Activated naive CD8-positive, alpha-beta T cell treated with anti-CD3 and anti-CD28 coated beads, Interleukin-2, amount 50 U/mL, for 24 hours (primary cell): ENCODE measurements around the gene FANCC.
A peak's percentile ranks its signal among the peaks of the same experiment; 100 is the strongest.
"Not testable (repeated sequence)": the region's sequence is repeated elsewhere in the genome, so short reads cannot be mapped to it uniquely, and the experiment has no call there.

Source experiments
- ATAC-seq: fragments of 150-1000 bp; cut with Tn5 transposase; one replicate; pipeline ENCODE4 v1.10.0; 2021
- DNase-seq: peaks from one replicate; pipeline ENCODE4 v3.0.0; 2021
- H3K27ac Mint-ChIP-seq: one replicate; pipeline ENCODE4 v1.8.0; 2021; ENCODE audit warnings: mild to moderate bottlenecking, mixed read lengths
- H3K27me3 Mint-ChIP-seq: one replicate; pipeline ENCODE4 v1.8.0; 2021; ENCODE audit warnings: mixed read lengths
- H3K36me3 Mint-ChIP-seq: one replicate; pipeline ENCODE4 v1.8.0; 2021; ENCODE audit warnings: low read depth, mixed read lengths
- H3K4me1 Mint-ChIP-seq: one replicate; pipeline ENCODE4 v1.8.0; 2021; ENCODE audit warnings: mixed read lengths
- H3K4me3 Mint-ChIP-seq: one replicate; pipeline ENCODE4 v1.8.0; 2021; ENCODE audit warnings: mild to moderate bottlenecking, moderate library complexity, mixed read lengths
- H3K9me3 Mint-ChIP-seq: one replicate; pipeline ENCODE4 v1.8.0; 2021; ENCODE audit warnings: mixed read lengths

The FANCC gene

DNA sequence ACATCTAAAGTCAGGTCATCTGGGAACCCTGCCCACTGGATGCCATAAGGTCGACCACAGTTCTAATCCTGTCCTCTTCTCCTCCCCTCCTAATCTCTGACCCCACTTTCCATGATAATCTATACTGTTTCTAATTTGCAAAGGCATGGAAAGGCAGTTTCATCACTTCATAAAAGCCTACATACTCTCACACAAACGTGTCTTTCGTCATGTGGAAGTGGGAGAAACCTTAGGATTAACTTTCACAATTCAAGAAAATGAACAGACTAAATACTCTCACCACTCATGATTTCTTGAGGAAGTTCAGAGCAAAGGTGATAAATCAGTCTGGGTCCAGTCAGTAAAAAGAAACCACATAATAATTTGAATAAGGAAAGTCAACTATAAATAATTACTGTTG lies 5.5 kb downstream of the FANCC start:
- Mint-ChIP-seq H3K27me3 (peaks cover 14% of the 10 kb centered on the region), H3K27ac (no peak overlapping the region), H3K36me3 (peaks cover 2% of the 10 kb centered on the region), H3K9me3 (no peaks in the 10 kb centered on the region), H3K4me1 (peaks cover 23% of the 10 kb centered on the region), H3K4me3 (no peak overlapping the region)
- ATAC-seq (no peak), DNase-seq (no peak)

GRCh38 chr9:95307538-95307937 lies 10.0 kb downstream of the FANCC start:
- no peak for ATAC-seq
- H3K4me3 Mint-ChIP-seq, result no peak overlapping the region
- peaks cover 18% of the 10 kb centered on the region for H3K4me1 Mint-ChIP-seq

GRCh38 chr9:95306819-95307218 lies 10.7 kb downstream of the FANCC start:
- H3K27ac Mint-ChIP-seq, result no peak overlapping the region
- no peak for DNase-seq

More at GRCh38 chr9:95307538-95307937, 10.0 kb downstream of the FANCC start:
- Mint-ChIP-seq H3K27ac (no peak overlapping the region), H3K36me3 (no peaks in the 10 kb centered on the region), H3K9me3 (peaks cover 4% of the 10 kb centered on the region), H3K27me3 (peaks cover 2% of the 10 kb centered on the region)
- no peak for DNase-seq

DNA sequence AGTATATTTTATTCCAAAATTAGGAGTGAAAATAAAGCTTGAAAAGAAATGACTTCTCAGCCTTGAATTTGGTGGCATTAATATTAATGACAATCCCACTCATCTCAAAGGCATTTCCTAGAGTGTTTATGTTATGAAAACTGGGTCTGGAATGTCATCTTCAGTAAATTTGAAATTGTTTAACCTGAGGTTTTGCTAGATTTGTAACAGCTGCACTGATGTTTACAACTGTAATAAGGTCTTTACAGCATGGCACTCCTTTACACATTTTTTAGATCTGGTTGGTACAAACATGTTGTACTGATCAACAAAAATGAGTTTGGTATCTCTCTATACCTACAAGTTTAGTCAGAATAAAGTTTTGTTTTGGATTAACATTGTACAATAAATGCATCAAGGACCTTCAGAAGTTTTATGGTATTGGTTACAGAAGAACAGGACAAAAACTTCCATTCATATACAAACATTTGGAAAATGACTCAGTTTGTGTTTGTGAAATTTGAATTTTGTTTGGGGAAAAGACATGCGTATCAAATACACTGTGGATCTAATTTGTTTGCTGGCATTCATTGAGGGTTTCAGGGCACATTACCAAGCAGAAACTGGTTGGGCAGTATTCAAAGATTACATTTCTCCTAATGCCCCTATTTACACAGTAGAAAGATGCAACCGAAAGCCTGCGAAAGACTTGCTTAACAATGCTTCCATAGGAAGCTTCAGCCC lies 11.6 kb downstream of the FANCC start:
- H3K4me3 Mint-ChIP-seq, result no peak overlapping the region
- H3K27me3 Mint-ChIP-seq, result no peaks in the 10 kb centered on the region
- peaks cover 17% of the 10 kb centered on the region for H3K4me1 Mint-ChIP-seq
- DNase-seq (no peak), ATAC-seq (no peak)
- no peaks in the 10 kb centered on the region for H3K36me3 Mint-ChIP-seq
- H3K27ac Mint-ChIP-seq, result no peak overlapping the region
- peaks cover 4% of the 10 kb centered on the region for H3K9me3 Mint-ChIP-seq

More at GRCh38 chr9:95306819-95307218, 10.7 kb downstream of the FANCC start:
- Mint-ChIP-seq H3K36me3 (no peaks in the 10 kb centered on the region), H3K27me3 (no peaks in the 10 kb centered on the region), H3K9me3 (peaks cover 4% of the 10 kb centered on the region), H3K4me3 (no peak overlapping the region), H3K4me1 (peaks cover 17% of the 10 kb centered on the region)
- ATAC-seq, result no peak

DNA sequence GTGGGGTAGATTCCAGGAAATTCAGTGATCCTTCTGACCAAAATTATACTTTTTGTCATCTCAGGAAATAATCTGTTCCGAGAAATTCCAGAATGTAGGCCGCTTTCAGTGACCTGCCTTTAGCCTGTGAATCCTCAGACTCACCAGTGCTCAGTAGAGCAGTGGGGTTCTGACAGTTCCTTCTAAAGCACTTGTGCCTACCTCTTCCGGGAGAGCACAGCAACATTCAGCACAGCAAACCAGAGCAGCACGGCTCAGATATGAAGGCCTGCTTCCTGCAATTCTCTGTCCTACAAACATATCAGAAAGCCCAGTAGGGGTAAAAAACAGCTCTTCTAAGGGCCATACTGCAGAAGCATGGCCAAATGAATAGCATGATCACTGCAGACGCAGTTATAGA lies 15.0 kb downstream of the FANCC start:
- H3K27me3 Mint-ChIP-seq, result no peaks in the 10 kb centered on the region
- H3K27ac Mint-ChIP-seq, result peak overlapping the region; percentile 8
- DNase-seq (no peak), ATAC-seq (no peak)
- H3K9me3 Mint-ChIP-seq, result peaks cover 4% of the 10 kb centered on the region
- peaks cover 17% of the 10 kb centered on the region for H3K4me1 Mint-ChIP-seq
- no peaks in the 10 kb centered on the region for H3K36me3 Mint-ChIP-seq
- H3K4me3 Mint-ChIP-seq, result no peak overlapping the region

DNA sequence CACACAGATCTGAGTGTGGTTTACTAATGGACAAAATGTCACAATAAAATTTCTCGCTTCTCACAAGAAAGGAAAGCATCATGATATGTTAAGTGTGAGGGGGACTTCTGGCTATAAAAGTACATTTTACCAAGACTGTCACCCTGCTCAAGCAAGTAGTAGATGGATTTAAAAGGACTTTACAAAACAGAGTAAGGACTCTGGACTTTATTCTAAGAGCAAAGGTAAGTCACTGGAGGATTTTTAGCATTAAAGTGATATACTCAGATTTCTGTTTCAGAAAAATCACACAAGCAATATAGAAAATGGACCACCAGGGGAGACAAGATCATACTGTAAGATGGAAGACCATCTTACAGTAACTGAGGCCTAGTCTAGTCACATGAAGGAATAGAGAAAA lies 19.7 kb downstream of the FANCC start:
- Mint-ChIP-seq H3K9me3 (no peaks in the 10 kb centered on the region), H3K27me3 (no peaks in the 10 kb centered on the region), H3K4me1 (peaks cover 5% of the 10 kb centered on the region), H3K36me3 (peaks cover 2% of the 10 kb centered on the region), H3K4me3 (no peak overlapping the region), H3K27ac (no peak overlapping the region)
- DNase-seq (no peak), ATAC-seq (no peak)

- peaks cover 3% of the 10 kb centered on the region for H3K36me3 Mint-ChIP-seq
- H3K9me3 Mint-ChIP-seq, result no peaks in the 10 kb centered on the region
- H3K4me1 Mint-ChIP-seq, result peaks cover 2% of the 10 kb centered on the region
- no peak for ATAC-seq
- DNase-seq, result no peak
- H3K27ac Mint-ChIP-seq, result no peak overlapping the region
- H3K4me3 Mint-ChIP-seq, result no peak overlapping the region
- H3K27me3 Mint-ChIP-seq, result no peaks in the 10 kb centered on the region
These were observed 20.2 kb downstream of the FANCC start for GRCh38 chr9:95297316-95297715.

GRCh38 chr9:95296761-95297160 lies 20.7 kb downstream of the FANCC start:
- Mint-ChIP-seq H3K9me3 (peaks cover 3% of the 10 kb centered on the region), H3K4me3 (no peak overlapping the region), H3K36me3 (peaks cover 6% of the 10 kb centered on the region), H3K27me3 (no peaks in the 10 kb centered on the region), H3K4me1 (no peaks in the 10 kb centered on the region), H3K27ac (no peak overlapping the region)
- DNase-seq, result no peak
- ATAC-seq, result no peak

DNA sequence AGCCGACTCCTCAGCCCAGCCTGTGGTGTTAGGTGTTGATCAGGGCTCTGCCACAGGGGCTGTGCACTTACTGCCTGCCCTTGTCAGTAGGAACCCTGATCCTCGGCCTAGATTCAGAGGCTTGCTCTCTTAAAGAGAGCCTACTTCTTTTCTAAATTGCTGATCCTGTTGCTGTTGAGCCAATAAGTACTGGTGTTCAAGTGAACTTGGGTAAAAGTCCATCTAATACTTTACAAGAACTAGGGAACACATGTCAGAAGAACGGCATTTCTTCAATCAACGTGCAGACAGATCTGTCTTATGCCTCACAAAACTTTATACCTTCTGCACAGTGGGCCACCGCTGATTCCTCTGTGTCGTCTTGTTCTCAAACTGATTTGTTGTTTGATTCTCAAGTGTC lies 24.2 kb downstream of the FANCC start:
- not testable (repeated sequence) for H3K4me3 Mint-ChIP-seq, H3K36me3 Mint-ChIP-seq, ATAC-seq, H3K9me3 Mint-ChIP-seq, H3K4me1 Mint-ChIP-seq, H3K27ac Mint-ChIP-seq, H3K27me3 Mint-ChIP-seq, DNase-seq

DNA sequence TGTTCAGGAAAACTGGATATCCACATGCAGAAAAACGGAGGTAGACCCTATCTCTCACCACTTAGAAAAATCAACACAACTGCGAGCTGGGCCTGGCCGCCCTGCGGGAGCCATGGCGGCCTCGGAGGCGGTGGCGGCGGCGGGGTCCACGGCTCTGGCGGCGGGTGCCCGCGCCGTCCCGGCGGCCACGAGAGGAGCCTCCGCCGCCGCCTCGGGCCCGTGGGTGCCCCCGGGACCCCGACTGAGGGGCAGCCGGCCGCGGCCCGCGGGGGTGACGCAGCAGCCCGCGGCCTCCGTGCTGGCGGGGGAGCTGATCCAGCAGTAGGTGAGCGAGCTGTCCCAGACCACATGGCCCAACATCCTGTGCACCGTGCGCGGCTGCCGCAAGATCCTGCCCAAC lies 25.3 kb downstream of the FANCC start:
- Mint-ChIP-seq H3K4me3 (no peak overlapping the region), H3K9me3 (peaks cover 4% of the 10 kb centered on the region), H3K36me3 (peaks cover 7% of the 10 kb centered on the region), H3K27me3 (no peaks in the 10 kb centered on the region), H3K4me1 (no peaks in the 10 kb centered on the region), H3K27ac (no peak overlapping the region)
- no peak for DNase-seq
- no peak for ATAC-seq

DNA sequence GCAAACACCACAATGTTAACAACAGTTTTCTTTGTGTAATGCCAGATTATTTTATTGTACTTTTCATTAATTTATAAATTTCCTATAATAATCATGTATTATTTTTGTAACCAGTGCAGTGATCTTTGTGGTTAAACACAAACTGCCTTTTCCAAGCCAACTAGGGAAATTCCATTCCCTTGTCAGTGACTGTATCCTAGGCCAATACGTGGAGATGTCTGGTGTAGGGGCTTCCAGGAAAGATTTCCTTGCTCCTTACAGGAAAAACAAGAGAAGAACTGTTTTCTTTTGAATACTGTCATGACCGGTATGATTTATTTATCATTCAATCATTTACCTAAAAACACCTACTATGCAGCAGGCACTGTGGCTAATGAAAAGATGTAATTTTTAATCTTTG lies 31.4 kb downstream of the FANCC start:
- peaks cover 1% of the 10 kb centered on the region for H3K36me3 Mint-ChIP-seq
- DNase-seq (no peak), ATAC-seq (no peak)
- H3K27me3 Mint-ChIP-seq, result no peaks in the 10 kb centered on the region
- no peak overlapping the region for H3K27ac Mint-ChIP-seq
- peaks cover 5% of the 10 kb centered on the region for H3K4me1 Mint-ChIP-seq
- no peak overlapping the region for H3K4me3 Mint-ChIP-seq
- peaks cover 17% of the 10 kb centered on the region for H3K9me3 Mint-ChIP-seq

DNA sequence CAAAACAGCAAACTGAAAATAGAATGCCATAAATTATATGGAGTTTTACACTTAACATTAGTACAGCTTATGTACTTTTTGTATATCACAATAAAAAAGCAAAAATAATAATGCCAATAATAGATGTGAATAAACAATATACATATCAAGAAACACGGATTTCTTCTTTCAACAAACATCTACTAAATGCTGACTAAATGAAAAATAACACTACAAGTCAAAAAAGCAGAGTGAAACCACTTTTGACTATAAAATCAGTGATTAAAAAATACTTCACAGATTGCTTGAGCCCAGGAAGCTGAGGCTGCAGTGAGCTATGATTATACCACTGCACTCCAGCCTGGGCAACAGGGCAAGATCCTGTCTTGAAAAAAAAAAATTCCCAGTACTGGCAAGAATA lies 32.2 kb downstream of the FANCC start:
- ATAC-seq, result no peak
- no peaks in the 10 kb centered on the region for H3K27me3 Mint-ChIP-seq
- DNase-seq, result no peak
- no peak overlapping the region for H3K27ac Mint-ChIP-seq
- H3K4me1 Mint-ChIP-seq, result peaks cover 5% of the 10 kb centered on the region
- peaks cover 25% of the 10 kb centered on the region for H3K9me3 Mint-ChIP-seq
- H3K4me3 Mint-ChIP-seq, result no peak overlapping the region
- peaks cover 1% of the 10 kb centered on the region for H3K36me3 Mint-ChIP-seq

GRCh38 chr9:95284162-95285080 lies 33.1 kb downstream of the FANCC start:
- Mint-ChIP-seq H3K4me1 (peaks cover 5% of the 10 kb centered on the region), H3K4me3 (no peak overlapping the region), H3K9me3 (peaks cover 32% of the 10 kb centered on the region), H3K27ac (no peak overlapping the region), H3K27me3 (no peaks in the 10 kb centered on the region), H3K36me3 (peaks cover 7% of the 10 kb centered on the region)
- no peak for DNase-seq
- no peak for ATAC-seq

GRCh38 chr9:95283673-95284072 lies 33.8 kb downstream of the FANCC start:
- H3K27ac Mint-ChIP-seq, result no peak overlapping the region
- no peak for ATAC-seq
- peaks cover 5% of the 10 kb centered on the region for H3K4me1 Mint-ChIP-seq
- H3K36me3 Mint-ChIP-seq, result peaks cover 7% of the 10 kb centered on the region
- H3K27me3 Mint-ChIP-seq, result no peaks in the 10 kb centered on the region
- DNase-seq, result no peak
- peaks cover 32% of the 10 kb centered on the region for H3K9me3 Mint-ChIP-seq
- H3K4me3 Mint-ChIP-seq, result no peak overlapping the region

- Mint-ChIP-seq H3K27me3 (no peaks in the 10 kb centered on the region), H3K4me3 (no peak overlapping the region), H3K27ac (no peak overlapping the region), H3K4me1 (peaks cover 5% of the 10 kb centered on the region), H3K36me3 (peaks cover 7% of the 10 kb centered on the region), H3K9me3 (peaks cover 32% of the 10 kb centered on the region)
- ATAC-seq (no peak), DNase-seq (no peak)
These were observed 35.2 kb downstream of the FANCC start for GRCh38 chr9:95282332-95282731.
